HepG2 (cell line): ENCODE data around the gene HARS2. TPM values are rescaled to one million over a fixed set of nuclear protein-coding genes. Genes with fewer than 3 reads are reported as not detected.
A peak's percentile ranks its signal among the peaks of the same experiment; 100 is the strongest.

Source experiments
- ATAC-seq: fragments of 200-7000 bp; cut with Tn5 transposase; 3 replicates; pipeline ENCODE4 v1.9.1; 2020; ENCODE audit warnings: mild to moderate bottlenecking, moderate library complexity
- BruUV-seq: library from RNA; stranded (reverse); fragments of 400-500 nt; replicated peaks from 2 replicates; lab custom pipeline; 2021; lab: Mats Ljungman, UMichigan
- CTCF ChIA-PET: fragments of 300-600 bp; formaldehyde crosslinking; extraction: SDS; loops from one replicate; lab custom pipeline; 2021; ENCODE audit warnings: low total read pairs, inconsistent platforms, low intra/inter-chr PET ratio; lab: Yijun Ruan, JAX
- POLR2A ChIA-PET: fragments of 350-600 bp; sonication (Branson Sonifier 250); formaldehyde crosslinking; loops from one replicate; lab custom pipeline; 2020; ENCODE audit warnings: antibody characterized with exemption, inconsistent platforms; lab: Yijun Ruan, JAX
- DNase-seq: peaks from one replicate; pipeline ENCODE4 v3.0.0-alpha.2; 2015; ENCODE audit warnings: low spot score
- FAIRE-seq: peaks from 3 replicates; lab custom pipeline; 2011; peaks lifted over from hg19 to GRCh38; lab: Jason Lieb, UNC
- H2AFZ ChIP-seq: one replicate; pipeline ENCODE4 v1.6.1; 2011; ENCODE audit warnings: low read length, inconsistent platforms
- H3K27ac ChIP-seq: fragments of 300-600 bp; 3 replicates; pipeline ENCODE4 v1.8.0; 2011; ENCODE audit warnings: mixed run types, mild to moderate bottlenecking, mixed read lengths, low read length, inconsistent platforms; ENCODE audit not compliant: insufficient read depth; ENCODE audit errors: extremely low read length
- H3K27me3 ChIP-seq, 2 experiments: fragments of 200-600 bp in 1 of 2; 2 replicates in 1 of 2; 3 replicates in 1 of 2; pipeline versions ENCODE4 v1.6.0 to v1.8.0; 2011; ENCODE audit warnings: low read length in 2 of 2, mild to moderate bottlenecking in 2 of 2, moderate library complexity in 2 of 2, inconsistent platforms in 1 of 2; ENCODE audit not compliant: insufficient read depth in 2 of 2, control insufficient read depth in 1 of 2
- H3K36me3 ChIP-seq, 2 experiments: fragments of 200-600 bp in 1 of 2; replicated peaks in 1 of 2; 2 replicates in 1 of 2; 3 replicates in 1 of 2; pipeline versions ENCODE4 v1.5.1 to v1.8.0; 2011; ENCODE audit warnings: low read length in 2 of 2, inconsistent platforms in 1 of 2; ENCODE audit not compliant: insufficient read depth in 2 of 2, control insufficient read depth in 1 of 2
- H3K4me1 ChIP-seq: 2 replicates; pipeline ENCODE4 v1.5.1; 2012; ENCODE audit warnings: low read length, inconsistent platforms; ENCODE audit not compliant: insufficient read depth
- H3K4me2 ChIP-seq: 2 replicates; pipeline ENCODE4 v1.6.0; 2011; ENCODE audit warnings: low read depth, low read length, inconsistent platforms
- H3K4me3 ChIP-seq, 3 experiments: fragments of 200-600 bp in 1 of 3; sonication (generic), shearing (Covaris generic) in 1 of 3; replicated peaks in 1 of 3; 2 replicates each; pipeline ENCODE4 v1.5.1; 2011 to 2016; ENCODE audit warnings: low read length in 3 of 3, inconsistent platforms in 2 of 3, low read depth in 2 of 3, mild to moderate bottlenecking in 2 of 3, control low read depth in 1 of 3, mixed read lengths in 1 of 3; ENCODE audit not compliant: insufficient read depth in 1 of 3
- H3K79me2 ChIP-seq: one replicate; pipeline ENCODE4 v1.6.1; 2011; ENCODE audit warnings: low read length, inconsistent platforms; ENCODE audit not compliant: insufficient read depth
- H3K9ac ChIP-seq: 2 replicates; pipeline ENCODE4 v1.6.0; 2011; ENCODE audit warnings: mild to moderate bottlenecking, low read depth, low read length, inconsistent platforms; ENCODE audit not compliant: insufficient read depth
- H3K9me3 ChIP-seq: 2 replicates; pipeline ENCODE4 v1.5.1; 2012; ENCODE audit warnings: mild to moderate bottlenecking, low read length
- H4K20me1 ChIP-seq: 2 replicates; pipeline ENCODE4 v1.6.0; 2011; ENCODE audit warnings: inconsistent platforms, mild to moderate bottlenecking, low read length, moderate library complexity; ENCODE audit not compliant: insufficient read depth
- AGO2 ChIP-seq: fragments of 200-400 bp; formaldehyde crosslinking; optimal IDR thresholded peaks from 2 replicates; pipeline ENCODE3; 2017; ENCODE audit warnings: mild to moderate bottlenecking, low read depth, low read length, moderate library complexity
- ATRX ChIP-seq: sonication (generic); formaldehyde crosslinking; IDR thresholded peaks from 2 replicates; pipeline ENCODE4 v1.4.0; 2020; ENCODE audit warnings: missing genetic modification reagents, borderline replicate concordance
- MYNN ChIP-seq: sonication (generic); formaldehyde crosslinking; IDR thresholded peaks from 2 replicates; pipeline ENCODE4 v1.4.0; 2020; ENCODE audit warnings: mild to moderate bottlenecking, low read depth, missing genetic modification reagents
- POLR2G ChIP-seq: fragments of 200-400 bp; formaldehyde crosslinking; IDR thresholded peaks from 2 replicates; pipeline ENCODE4 v1.6.1; 2018; ENCODE audit warnings: mild to moderate bottlenecking, low read depth, low read length, moderate library complexity
- RBFOX2 ChIP-seq: fragments of 200-400 bp; formaldehyde crosslinking; IDR thresholded peaks from 2 replicates; pipeline ENCODE4 v1.6.1; 2017; ENCODE audit warnings: low read depth, mild to moderate bottlenecking, low read length
- WGBS: methylation state at CpG from one replicate; pipeline ENCODE4 v1.1.6; 2017; ENCODE audit warnings: low lambda C conversion rate; 5-methylcytosine and 5-hydroxymethylcytosine counted together
- in situ Hi-C: cut with HindIII; loops from 2 replicates; pipeline ENCODE4 v1.10.0; 2017; ENCODE audit warnings: low pct_unique_long_range_greater_than_20kb; ENCODE audit not compliant: extremely low pct_ligation_motif_present
- intact Hi-C: fragments of 100-400 bp; cut with micrococcal nuclease; formaldehyde crosslinking; loops from one replicate; pipeline ENCODE4 v1.10.0; 2022; ENCODE audit not compliant: unreplicated experiment
- polyA plus RNA-seq, 8 experiments: library from polyadenylated mRNA; depleted of rRNA in 3 of 8; stranded (reverse) in 7 of 8; unstranded in 1 of 8; fragments of >200 nt; fragmentation: Illumina TruSeq in 4 of 8; extraction: Trizol in 4 of 8; gene quantifications; 2 replicates each; pipeline versions ENCODE4 v1.2.1 to v1.2.3, GENCODE V29; 2011 to 2016; ENCODE audit warnings: low read depth in 4 of 8, missing spikeins in 1 of 8, mixed read lengths in 1 of 8; ENCODE audit not compliant: insufficient read depth in 1 of 8
- total RNA-seq, 5 experiments: library from RNA; depleted of rRNA; stranded (reverse); fragments of >200 nt; fragmentation: Illumina TruSeq; extraction: Trizol; gene quantifications; 2 replicates each; pipeline ENCODE4 v1.2.3, GENCODE V29; 2016; ENCODE audit warnings: low read depth in 1 of 5
- TF ChIP-seq, protein P1 (sequence below): sonication (generic); formaldehyde crosslinking; IDR thresholded peaks from 2 replicates; pipeline ENCODE4 v1.4.0; 2020; ENCODE audit warnings: missing genetic modification reagents, borderline replicate concordance
- TF ChIP-seq, protein P2 (sequence below): sonication (generic); formaldehyde crosslinking; IDR thresholded peaks from 2 replicates; pipeline ENCODE4 v1.4.0; 2020; ENCODE audit warnings: mild to moderate bottlenecking, missing genetic modification reagents

HARS2 gene
- total and polyA plus RNA-seq, 2 of the 13 experiments (the other 11 are each of a cell fraction or from before 2014, with no cell fraction given): 17.9 to 25.8 TPM

DNA sequence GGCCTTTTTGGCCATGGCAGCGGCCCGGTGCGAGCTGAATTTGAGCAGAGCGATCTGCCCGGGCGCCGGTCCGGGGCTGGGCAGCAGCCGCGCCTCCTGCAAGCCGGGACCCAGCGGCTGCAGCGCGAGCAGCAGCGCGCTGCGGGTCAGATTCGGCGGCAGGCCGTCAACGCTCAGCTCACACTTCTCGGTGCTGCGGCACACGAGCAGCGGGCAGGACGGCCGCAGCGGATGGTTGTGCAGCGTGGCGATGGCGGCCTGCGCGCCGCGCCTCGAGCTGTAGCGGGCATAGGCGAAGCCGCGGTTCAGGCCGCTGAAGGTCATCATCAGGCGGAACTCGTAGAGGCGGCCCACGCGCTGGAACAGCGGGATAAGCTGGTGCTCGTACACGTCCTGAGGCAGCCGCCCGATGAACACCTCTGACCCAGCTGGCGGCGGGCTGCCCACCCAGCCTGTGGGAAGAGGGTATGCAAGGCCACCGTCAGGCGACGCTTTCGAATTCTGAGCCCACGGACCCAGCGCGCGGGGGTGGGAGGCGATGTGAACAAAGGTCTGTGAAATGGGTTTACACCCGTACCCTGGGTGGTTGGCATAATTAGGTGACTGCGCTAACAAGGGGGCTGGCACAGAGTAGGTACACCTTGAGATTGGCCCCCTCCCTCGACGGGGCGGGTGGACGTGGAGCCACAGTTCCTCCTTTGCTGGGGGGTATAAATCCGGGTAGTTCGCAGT lies 18.6 kb upstream of the HARS2 start (continued):
- no peak for TF ChIP-seq MYNN (CRISPR knock-in tag)

DNA sequence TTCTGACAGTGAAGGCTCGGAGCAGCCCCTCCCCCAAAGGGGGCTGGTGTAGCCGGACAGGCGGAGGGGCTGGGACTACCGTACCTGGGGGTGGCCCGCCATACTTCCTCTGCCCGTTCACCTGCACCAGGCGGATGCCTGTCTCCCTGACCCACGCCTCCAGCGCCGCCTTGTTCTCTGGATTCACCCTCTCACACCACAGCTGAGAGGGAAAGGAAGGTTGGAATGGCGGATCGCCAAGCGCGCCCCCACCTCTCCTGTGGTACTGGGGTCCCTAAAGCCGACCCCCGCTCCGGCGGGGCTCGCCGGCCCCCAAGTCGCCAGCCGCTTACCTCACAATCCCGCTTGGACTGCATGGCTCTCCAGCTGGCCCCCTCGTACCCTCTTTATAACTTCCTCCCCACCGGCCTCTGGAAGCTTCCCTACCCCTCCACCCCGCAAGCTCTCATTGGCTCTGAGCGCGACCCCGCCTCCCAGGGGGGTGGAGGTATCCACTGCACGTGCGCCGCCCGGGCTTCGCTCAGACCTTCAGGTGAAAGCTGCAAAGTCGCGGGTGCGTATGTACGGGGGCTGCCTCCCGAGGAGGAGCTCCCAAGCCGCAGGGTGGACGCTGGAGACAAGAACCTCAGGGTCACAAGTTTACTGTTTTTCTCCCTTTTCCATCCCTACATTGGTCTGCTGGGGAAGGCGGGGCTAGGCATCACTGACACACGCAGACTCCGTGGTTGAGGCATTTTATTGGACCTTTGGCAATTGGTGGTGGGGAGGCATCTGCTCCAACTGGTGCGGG lies 17.9 kb upstream of the HARS2 start, which contains the start of gene DND1:
Gene DND1 (minus strand): TSS at position 390 of the 790 bp plus-strand sequence. CDS start 34 bp downstream, at position 356.
- FAIRE-seq (no peak), DNase-seq (no peak), ATAC-seq (peak; percentile 4; the same call in 2 of the 3 replicates)
- POLR2A ChIA-PET: no interaction called here
- WGBS: 97% methylated on average over 42 of the region's 45 CpGs
- peaks cover 30 to 59% of the 10 kb centered on the region in 2 experiments; a peak in 4 of 5 replicates for H3K36me3 ChIP-seq
- H4K20me1 ChIP-seq: no peaks in the 10 kb centered on the region
- H3K4me1 ChIP-seq: no peaks in the 10 kb centered on the region
- TF ChIP-seq, protein P1, sequence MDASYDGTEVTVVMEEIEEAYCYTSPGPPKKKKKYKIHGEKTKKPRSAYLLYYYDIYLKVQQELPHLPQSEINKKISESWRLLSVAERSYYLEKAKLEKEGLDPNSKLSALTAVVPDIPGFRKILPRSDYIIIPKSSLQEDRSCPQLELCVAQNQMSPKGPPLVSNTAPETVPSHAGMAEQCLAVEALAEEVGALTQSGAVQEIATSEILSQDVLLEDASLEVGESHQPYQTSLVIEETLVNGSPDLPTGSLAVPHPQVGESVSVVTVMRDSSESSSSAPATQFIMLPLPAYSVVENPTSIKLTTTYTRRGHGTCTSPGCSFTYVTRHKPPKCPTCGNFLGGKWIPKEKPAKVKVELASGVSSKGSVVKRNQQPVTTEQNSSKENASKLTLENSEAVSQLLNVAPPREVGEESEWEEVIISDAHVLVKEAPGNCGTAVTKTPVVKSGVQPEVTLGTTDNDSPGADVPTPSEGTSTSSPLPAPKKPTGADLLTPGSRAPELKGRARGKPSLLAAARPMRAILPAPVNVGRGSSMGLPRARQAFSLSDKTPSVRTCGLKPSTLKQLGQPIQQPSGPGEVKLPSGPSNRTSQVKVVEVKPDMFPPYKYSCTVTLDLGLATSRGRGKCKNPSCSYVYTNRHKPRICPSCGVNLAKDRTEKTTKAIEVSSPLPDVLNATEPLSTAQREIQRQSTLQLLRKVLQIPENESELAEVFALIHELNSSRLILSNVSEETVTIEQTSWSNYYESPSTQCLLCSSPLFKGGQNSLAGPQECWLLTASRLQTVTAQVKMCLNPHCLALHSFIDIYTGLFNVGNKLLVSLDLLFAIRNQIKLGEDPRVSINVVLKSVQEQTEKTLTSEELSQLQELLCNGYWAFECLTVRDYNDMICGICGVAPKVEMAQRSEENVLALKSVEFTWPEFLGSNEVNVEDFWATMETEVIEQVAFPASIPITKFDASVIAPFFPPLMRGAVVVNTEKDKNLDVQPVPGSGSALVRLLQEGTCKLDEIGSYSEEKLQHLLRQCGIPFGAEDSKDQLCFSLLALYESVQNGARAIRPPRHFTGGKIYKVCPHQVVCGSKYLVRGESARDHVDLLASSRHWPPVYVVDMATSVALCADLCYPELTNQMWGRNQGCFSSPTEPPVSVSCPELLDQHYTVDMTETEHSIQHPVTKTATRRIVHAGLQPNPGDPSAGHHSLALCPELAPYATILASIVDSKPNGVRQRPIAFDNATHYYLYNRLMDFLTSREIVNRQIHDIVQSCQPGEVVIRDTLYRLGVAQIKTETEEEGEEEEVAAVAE (CRISPR knock-in tag): no peak
- TF ChIP-seq, protein P2, sequence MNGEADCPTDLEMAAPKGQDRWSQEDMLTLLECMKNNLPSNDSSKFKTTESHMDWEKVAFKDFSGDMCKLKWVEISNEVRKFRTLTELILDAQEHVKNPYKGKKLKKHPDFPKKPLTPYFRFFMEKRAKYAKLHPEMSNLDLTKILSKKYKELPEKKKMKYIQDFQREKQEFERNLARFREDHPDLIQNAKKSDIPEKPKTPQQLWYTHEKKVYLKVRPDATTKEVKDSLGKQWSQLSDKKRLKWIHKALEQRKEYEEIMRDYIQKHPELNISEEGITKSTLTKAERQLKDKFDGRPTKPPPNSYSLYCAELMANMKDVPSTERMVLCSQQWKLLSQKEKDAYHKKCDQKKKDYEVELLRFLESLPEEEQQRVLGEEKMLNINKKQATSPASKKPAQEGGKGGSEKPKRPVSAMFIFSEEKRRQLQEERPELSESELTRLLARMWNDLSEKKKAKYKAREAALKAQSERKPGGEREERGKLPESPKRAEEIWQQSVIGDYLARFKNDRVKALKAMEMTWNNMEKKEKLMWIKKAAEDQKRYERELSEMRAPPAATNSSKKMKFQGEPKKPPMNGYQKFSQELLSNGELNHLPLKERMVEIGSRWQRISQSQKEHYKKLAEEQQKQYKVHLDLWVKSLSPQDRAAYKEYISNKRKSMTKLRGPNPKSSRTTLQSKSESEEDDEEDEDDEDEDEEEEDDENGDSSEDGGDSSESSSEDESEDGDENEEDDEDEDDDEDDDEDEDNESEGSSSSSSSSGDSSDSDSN: 0 out of 2 replicates have a peak, but pooled peaks have one; percentile 26
- TF ChIP-seq AGO2 (peak; percentile 93), POLR2G (peak; percentile 48; the same call in 1 of the 2 replicates), RBFOX2 (0 out of 2 replicates have a peak, but pooled peaks have one; percentile 26), ATRX (no peak)
- in situ Hi-C loops: no loop called here
- H3K27ac ChIP-seq: no peak within 1 kb of the TSS
- no peak within 1 kb of the TSS for H3K4me2 ChIP-seq
- H3K9ac ChIP-seq: no peak within 1 kb of the TSS
- CTCF ChIA-PET: no interaction called here
- intact Hi-C loops: no loop called here
- H3K4me3 ChIP-seq: no peak within 1 kb of the TSS
- no TSS peak for BruUV-seq
- no peaks in the 10 kb centered on the region for H3K27me3 ChIP-seq
- no peaks in the 10 kb centered on the region for H3K9me3 ChIP-seq
- H2AFZ ChIP-seq: no peak within 1 kb of the TSS
- H3K79me2 ChIP-seq: no peaks in the 10 kb centered on the region
